Stomach (tissue), 9 donors: ENCODE data around the gene DEDD2. TPM values are rescaled to one million over a fixed set of nuclear protein-coding genes. Genes with fewer than 3 reads are reported as not detected.

Experiments
- DNase-seq, 2 donors: peaks; one replicate each; pipeline versions ENCODE4 v3.0.0 to v3.0.0-alpha.2; 2013 to 2019
- H3K27ac ChIP-seq, 5 donors: fragments of 200-600 bp in 4 of 5; sonication (generic) in 4 of 5; one replicate each; pipeline ENCODE4 v1.5.1; 2013 to 2019; ENCODE audit warnings: mild to moderate bottlenecking in 1 of 5, moderate library complexity in 1 of 5
- H3K27me3 ChIP-seq, 3 donors: fragments of 200-600 bp; sonication (generic); one replicate each; pipeline ENCODE4 v1.5.1; 2017 to 2019; ENCODE audit warnings: mixed run types in 1 of 3
- H3K36me3 ChIP-seq, 4 donors: fragments of 200-600 bp; sonication (generic); 1 replicate in 3 of 4; 2 replicates in 1 of 4; pipeline ENCODE4 v1.5.1; 2016 to 2019
- H3K4me1 ChIP-seq, 4 donors: fragments of 200-600 bp; sonication (generic); one replicate each; pipeline ENCODE4 v1.5.1; 2016 to 2019
- H3K4me3 ChIP-seq, 4 donors: fragments of 200-600 bp; sonication (generic) in 3 of 4; one replicate each; pipeline ENCODE4 v1.5.1; 2016 to 2019; ENCODE audit warnings: mild to moderate bottlenecking in 1 of 4
- H3K9me3 ChIP-seq, 4 donors: fragments of 200-600 bp; sonication (generic); one replicate each; pipeline ENCODE4 v1.5.1; 2016 to 2019
- CTCF ChIP-seq, 7 experiments: fragments of 450-650 bp in 4 of 7; fragments of 200-600 bp in 3 of 7; sonication (generic) in 3 of 7; IDR thresholded peaks; one replicate each; pipeline ENCODE4 v1.5.1; 2016 to 2019; ENCODE audit warnings: antibody characterized with exemption in 7 of 7, control low read depth in 2 of 7, mild to moderate bottlenecking in 1 of 7
- EP300 ChIP-seq: sonication (generic); formaldehyde crosslinking; IDR thresholded peaks from one replicate; pipeline ENCODE4 v1.6.1; 2017; ENCODE audit warnings: antibody characterized with exemption
- POLR2A ChIP-seq, 4 donors: fragments of 450-650 bp; IDR thresholded peaks; one replicate each; pipeline ENCODE4 v1.6.1; 2016; ENCODE audit warnings: antibody characterized with exemption in 4 of 4, control low read depth in 2 of 4, mild to moderate bottlenecking in 1 of 4, moderate library complexity in 1 of 4
- POLR2AphosphoS5 ChIP-seq, 3 donors: sonication (generic); formaldehyde crosslinking; IDR thresholded peaks; one replicate each; pipeline ENCODE4 v1.6.1; 2016; ENCODE audit warnings: antibody characterized with exemption in 3 of 3
- WGBS, 5 donors: extraction: QIAGEN DNeasy Blood & Tissue Kit in 3 of 5; methylation state at CpG; one replicate each; pipeline versions ENCODE4 v1.1.5 to v1.1.7; 2013 to 2018; 5-methylcytosine and 5-hydroxymethylcytosine counted together
- intact Hi-C: fragments of 100-400 bp; cut with DNase I; formaldehyde crosslinking; loops from one replicate; pipeline ENCODE4 v1.15.1; 2023; ENCODE audit warnings: low total_unique reads
- polyA plus RNA-seq, 3 donors: library from polyadenylated mRNA; stranded (reverse); fragments of 200-250 nt; gene quantifications; one replicate each; pipeline ENCODE4 v1.2.3, GENCODE V29; 2013
- total RNA-seq, 5 donors: library from RNA; depleted of rRNA; stranded (reverse); fragments of >200 nt; gene quantifications; one replicate each; pipeline versions ENCODE4 v1.1.0 to v1.2.3, GENCODE V29; 2014 to 2016
- donor health status: healthy with polysubstance abuse.
- donor health status: Bipolar disorder and iron deficiency.
- donor health status: healthy.

Gene DEDD2
- total and polyA plus RNA-seq, 8 donors: 16.7 to 195 (median 29.0) TPM

DNA sequence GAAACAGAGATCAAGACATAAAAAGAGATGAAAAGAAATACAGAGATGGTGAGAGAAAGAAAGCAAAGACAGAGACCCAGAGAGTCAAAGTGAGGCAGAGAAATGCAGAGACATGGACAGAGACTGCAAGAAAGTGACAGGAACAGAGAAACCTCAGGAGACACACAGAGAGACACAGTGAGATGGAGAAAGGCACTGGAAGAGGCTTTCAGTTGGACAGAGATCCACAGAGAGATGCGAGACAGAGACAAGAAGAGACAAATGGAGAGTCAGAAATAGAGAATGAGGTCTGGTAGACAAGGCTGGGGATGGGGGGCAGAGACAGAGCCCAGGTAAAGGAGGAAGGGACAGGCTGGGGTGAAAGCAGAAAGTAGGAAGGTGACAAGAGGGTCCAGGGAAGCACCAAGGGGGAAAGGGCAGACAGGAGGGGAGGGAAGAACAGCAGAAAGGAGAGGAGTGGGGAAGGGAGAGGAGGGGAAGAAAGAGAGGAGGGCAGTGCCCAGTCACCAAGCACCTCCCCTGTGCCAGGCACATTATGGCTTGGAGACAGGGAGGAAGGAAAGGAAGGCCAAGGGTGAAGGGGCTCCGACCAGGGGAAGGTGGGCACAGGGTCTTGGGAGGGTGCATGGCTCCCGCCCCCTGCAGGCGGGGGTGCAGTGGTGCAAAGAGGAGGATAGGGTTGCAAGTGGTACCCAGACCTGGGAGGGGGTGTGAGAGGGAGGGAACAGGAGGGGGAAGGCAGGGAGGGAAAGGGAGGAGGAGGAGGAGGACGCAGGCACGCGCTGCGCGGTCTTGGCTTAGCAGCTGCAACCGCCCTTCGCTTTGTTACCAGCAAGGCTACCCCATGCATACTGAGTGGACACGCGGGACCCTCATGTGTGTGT is 38.4 kb downstream of the DEDD2 start:
- peak in 1 of 2 donors; percentile 31 for DNase-seq
- TF ChIP-seq POLR2A (IDR thresholded peaks at IDR 0.05): no peak
- TF ChIP-seq CTCF (IDR thresholded peaks at IDR 0.05): no peak
- TF ChIP-seq EP300: no peak
- TF ChIP-seq POLR2AphosphoS5 (IDR thresholded peaks at IDR 0.05): no peak
- Histone ChIP-seq H3K27me3 (peaks cover 5 to 91% (median 63%) of the 10 kb centered on the region in 3 donors), H3K4me1 (peaks cover 12 to 25% (median 21%) of the 10 kb centered on the region in 4 donors), H3K9me3 (no peaks in the 10 kb centered on the region), H3K36me3 (no peaks in the 10 kb centered on the region), H3K4me3 (no peak overlapping the region), H3K27ac (no peak overlapping the region)
- intact Hi-C loops: no loop called here
- 10 to 14% (median 11%) methylated on average over 13 of the region's 13 CpGs for WGBS, 5 donors

GRCh38 chr19:42177686-42178019 is 39.8 kb downstream of the DEDD2 start:
- Histone ChIP-seq H3K4me3 (no peak overlapping the region), H3K36me3 (no peaks in the 10 kb centered on the region), H3K4me1 (peaks cover 12 to 23% (median 21%) of the 10 kb centered on the region in 4 donors), H3K9me3 (no peaks in the 10 kb centered on the region), H3K27ac (no peak overlapping the region), H3K27me3 (peaks cover 5 to 98% (median 63%) of the 10 kb centered on the region in 3 donors)
- intact Hi-C loops: no loop called here
- 21 to 35% (median 25%) methylated on average over 3 of the region's 3 CpGs for WGBS, 5 donors
- DNase-seq: no peak
- TF ChIP-seq POLR2AphosphoS5 (IDR thresholded peaks at IDR 0.05): no peak
- TF ChIP-seq CTCF (IDR thresholded peaks at IDR 0.05): no peak
- TF ChIP-seq EP300: no peak
- TF ChIP-seq POLR2A (IDR thresholded peaks at IDR 0.05): no peak

DNA sequence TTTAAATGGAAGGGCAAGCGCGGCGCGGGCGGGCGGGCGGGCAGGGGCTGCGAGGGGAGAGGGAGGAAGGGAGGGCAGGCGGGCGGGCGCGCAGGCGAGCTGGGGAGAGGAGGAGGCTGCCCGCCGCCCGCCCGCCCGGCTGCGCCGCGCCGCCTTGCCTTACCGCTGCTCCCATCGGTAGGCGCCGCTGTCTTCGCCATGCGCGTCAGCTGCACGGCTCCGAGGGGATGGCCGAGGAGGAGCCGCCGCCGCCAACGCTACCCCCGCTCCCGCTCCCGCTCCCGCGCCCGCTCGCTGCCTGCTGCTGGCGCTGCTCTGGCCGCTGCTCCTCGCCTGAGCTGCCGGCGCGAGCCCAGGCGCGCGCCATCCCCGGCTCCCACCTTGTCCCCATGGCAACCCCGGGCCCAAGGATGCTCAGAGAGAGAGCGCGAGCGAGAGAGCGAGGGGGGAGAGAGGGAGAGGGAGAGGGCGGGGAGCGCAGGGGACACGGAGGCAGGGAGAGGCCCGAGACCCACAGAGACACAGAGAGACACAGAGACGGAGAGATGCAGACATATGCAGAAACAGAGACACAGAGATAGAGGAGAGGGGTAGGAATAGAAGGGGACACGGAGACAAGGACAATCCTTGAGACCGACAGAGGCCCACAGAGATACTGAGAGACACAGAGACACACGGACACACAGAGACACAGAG is 40.3 kb downstream of the DEDD2 start:
- 1% methylated on average over 33 to 66 of the region's 66 CpGs for WGBS, 5 donors
- Histone ChIP-seq H3K27ac (peak overlapping the region in 2 of 5 donors; percentile 8 to 42), H3K36me3 (no peaks in the 10 kb centered on the region), H3K27me3 (peaks cover 5 to 96% (median 63%) of the 10 kb centered on the region in 3 donors), H3K4me1 (peaks cover 12 to 23% (median 21%) of the 10 kb centered on the region in 4 donors), H3K9me3 (no peaks in the 10 kb centered on the region), H3K4me3 (peak overlapping the region; percentile 50 to 58 (median 54))
- intact Hi-C loops: no loop called here
- DNase-seq: peak; percentile 71 to 94
- TF ChIP-seq POLR2A (IDR thresholded peaks at IDR 0.05) (no peak), CTCF (IDR thresholded peaks at IDR 0.05) (peak in 3 of 7 experiments; percentile 8 to 46 (median 21)), POLR2AphosphoS5 (IDR thresholded peaks at IDR 0.05) (no peak), EP300 (no peak)

DNA sequence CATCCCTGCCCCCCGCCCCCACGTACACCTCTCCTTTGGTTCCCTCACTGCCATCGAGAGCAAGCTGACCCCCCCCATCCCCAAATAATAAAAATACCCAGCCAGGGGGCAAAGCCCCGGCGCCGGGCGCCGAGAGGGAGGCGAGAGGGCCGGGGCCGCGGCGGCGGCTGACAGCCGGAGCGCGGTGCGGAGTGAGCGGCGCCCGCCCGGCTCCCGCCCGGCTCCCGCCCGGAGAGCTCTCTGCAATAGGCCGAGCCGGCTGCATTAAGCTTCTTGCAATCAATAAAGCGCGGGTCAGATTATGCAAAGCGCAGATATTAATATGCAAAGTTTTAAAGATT is 40.9 kb downstream of the DEDD2 start:
- H3K4me1 ChIP-seq: peaks cover 12 to 23% (median 21%) of the 10 kb centered on the region in 4 donors
- peak in 1 of 2 donors; percentile 31 for DNase-seq
- H3K27me3 ChIP-seq: peaks cover 5 to 96% (median 63%) of the 10 kb centered on the region in 3 donors
- H3K27ac ChIP-seq: peak overlapping the region in 2 of 5 donors; percentile 8 to 49
- TF ChIP-seq POLR2A (IDR thresholded peaks at IDR 0.05) (no peak), POLR2AphosphoS5 (IDR thresholded peaks at IDR 0.05) (no peak), EP300 (no peak), CTCF (IDR thresholded peaks at IDR 0.05) (no peak)
- 0 to 1% (median 0%) methylated on average over 22 to 31 of the region's 31 CpGs for WGBS, 5 donors
- no peaks in the 10 kb centered on the region for H3K36me3 ChIP-seq
- H3K4me3 ChIP-seq: peak overlapping the region; percentile 50 to 58 (median 54)
- no peaks in the 10 kb centered on the region for H3K9me3 ChIP-seq
- intact Hi-C loops: no loop called here
